HG03565 (cell line): ENCODE results near the gene ITGB3BP.
"Not testable (repeated sequence)": the region's sequence is repeated elsewhere in the genome, so short reads cannot be mapped to it uniquely, and the experiment has no call there.

Experiments used
- ATAC-seq: cut with Tn5 transposase; IDR thresholded peaks from one replicate; pipeline ENCODE4 v1.9.1; 2021; ENCODE audit warnings: mild to moderate bottlenecking, moderate library complexity; ENCODE audit not compliant: unreplicated experiment

Gene ITGB3BP

GRCh38 chr1:63423649-63424048 is 99.4 kb downstream of the ITGB3BP start:
- no peak for ATAC-seq

- ATAC-seq, result not testable (repeated sequence)
These were observed 102.3 kb downstream of the ITGB3BP start for GRCh38 chr1:63420746-63421145.

GRCh38 chr1:63418101-63418500 is 104.9 kb downstream of the ITGB3BP start:
- no peak for ATAC-seq

GRCh38 chr1:63414691-63415365 is 108.2 kb downstream of the ITGB3BP start:
- ATAC-seq, result no peak

GRCh38 chr1:63413394-63413793 is 109.6 kb downstream of the ITGB3BP start:
- ATAC-seq, result no peak

GRCh38 chr1:63411066-63411465 is 112.0 kb downstream of the ITGB3BP start:
- no peak for ATAC-seq

- no peak for ATAC-seq
These were observed 114.7 kb downstream of the ITGB3BP start for GRCh38 chr1:63408331-63408730.

- ATAC-seq, result no peak
These were observed 116.0 kb downstream of the ITGB3BP start for GRCh38 chr1:63407002-63407401.

GRCh38 chr1:63405987-63406386 is 117.0 kb downstream of the ITGB3BP start:
- ATAC-seq, result no peak

- ATAC-seq, result no peak
These were observed 118.0 kb downstream of the ITGB3BP start for GRCh38 chr1:63405021-63405420.

GRCh38 chr1:63403386-63403785 is 119.6 kb downstream of the ITGB3BP start:
- no peak for ATAC-seq

GRCh38 chr1:63401945-63402344 is 121.1 kb downstream of the ITGB3BP start:
- no peak for ATAC-seq
